Mesendoderm (in vitro differentiated cells): ENCODE data around the gene CDKN1C.

Experiments used
- DNase-seq: peaks from one replicate; pipeline ENCODE4 v3.0.0; 2013
- H2AK5ac ChIP-seq: 2 replicates; pipeline ENCODE4 v1.6.1; 2013; ENCODE audit warnings: low read length, inconsistent platforms
- H2BK120ac ChIP-seq: 2 replicates; pipeline ENCODE4 v1.6.1; 2013; ENCODE audit warnings: low read depth, mild to moderate bottlenecking, low read length, moderate library complexity, mixed read lengths
- H2BK15ac ChIP-seq: replicated peaks from 2 replicates; pipeline ENCODE4 v1.6.1; 2013; ENCODE audit warnings: low read depth, mild to moderate bottlenecking, moderate library complexity
- H2BK5ac ChIP-seq: 2 replicates; pipeline ENCODE4 v1.6.1; 2013; ENCODE audit warnings: low read length, inconsistent platforms
- H3K18ac ChIP-seq: 2 replicates; pipeline ENCODE4 v1.6.1; 2013; ENCODE audit warnings: mild to moderate bottlenecking, low read length, mixed read lengths
- H3K23ac ChIP-seq: one replicate; pipeline ENCODE4 v1.6.1; 2013; ENCODE audit warnings: low read length
- H3K27ac ChIP-seq: 2 replicates; pipeline ENCODE4 v1.5.1; 2013; ENCODE audit warnings: low read depth, mild to moderate bottlenecking, inconsistent platforms, low read length, moderate library complexity
- H3K27me3 ChIP-seq: 2 replicates; pipeline ENCODE4 v1.6.1; 2013; ENCODE audit warnings: low read length, control low read depth, mild to moderate bottlenecking, inconsistent platforms; ENCODE audit not compliant: insufficient read depth, poor library complexity
- H3K36me3 ChIP-seq: 2 replicates; pipeline ENCODE4 v1.6.1; 2013; ENCODE audit warnings: low read length, inconsistent platforms; ENCODE audit not compliant: control insufficient read depth, insufficient read depth
- H3K4ac ChIP-seq: one replicate; pipeline ENCODE4 v1.6.1; 2013; ENCODE audit warnings: low read depth, mild to moderate bottlenecking, low read length, moderate library complexity
- H3K4me1 ChIP-seq: 2 replicates; pipeline ENCODE4 v1.6.1; 2013; ENCODE audit warnings: low read depth, low read length, inconsistent platforms; ENCODE audit not compliant: control insufficient read depth
- H3K4me2 ChIP-seq: 2 replicates; pipeline ENCODE4 v1.6.1; 2013; ENCODE audit warnings: low read length
- H3K4me3 ChIP-seq: 2 replicates; pipeline ENCODE4 v1.5.1; 2013; ENCODE audit warnings: mild to moderate bottlenecking, low read length
- H3K56ac ChIP-seq: one replicate; pipeline ENCODE4 v1.6.1; 2013; ENCODE audit warnings: low read length
- H3K79me1 ChIP-seq: 2 replicates; pipeline ENCODE4 v1.6.1; 2013; ENCODE audit warnings: low read length, inconsistent platforms
- H3K79me2 ChIP-seq: 2 replicates; pipeline ENCODE4 v1.6.1; 2013; ENCODE audit warnings: mild to moderate bottlenecking, low read length; ENCODE audit not compliant: control insufficient read depth, insufficient read depth
- H3K9ac ChIP-seq: 2 replicates; pipeline ENCODE4 v1.6.1; 2013; ENCODE audit warnings: low read length, inconsistent platforms
- H4K5ac ChIP-seq: one replicate; pipeline ENCODE4 v1.6.1; 2013; ENCODE audit warnings: low read length
- H4K8ac ChIP-seq: one replicate; pipeline ENCODE4 v1.6.1; 2013; ENCODE audit warnings: low read depth, mild to moderate bottlenecking, control low read depth, low read length, moderate library complexity
- WGBS: extraction: QIAGEN DNeasy Blood & Tissue Kit; methylation state at CpG from one replicate; pipeline ENCODE4 v1.1.7; 2013; ENCODE audit warnings: low lambda C conversion rate, missing lambda C conversion rate; ENCODE audit not compliant: insufficient coverage; ENCODE audit errors: extremely low coverage; 5-methylcytosine and 5-hydroxymethylcytosine counted together

Gene CDKN1C

GRCh38 chr11:2920343-2920742, 34.8 kb upstream of the CDKN1C start:
- Histone ChIP-seq H2BK15ac (no peak overlapping the region), H3K79me2 (no peaks in the 10 kb centered on the region), H3K4me1 (no peaks in the 10 kb centered on the region), H2AK5ac (no peak overlapping the region), H3K56ac (no peak overlapping the region), H3K4me3 (no peak overlapping the region), H3K4me2 (no peak overlapping the region), H2BK5ac (no peak overlapping the region), H3K79me1 (no peaks in the 10 kb centered on the region), H3K23ac (no peak overlapping the region), H2BK120ac (no peak overlapping the region), H3K9ac (no peak overlapping the region), H3K18ac (no peak overlapping the region), H4K5ac (no peak overlapping the region), H3K27me3 (no peaks in the 10 kb centered on the region), H4K8ac (no peak overlapping the region), H3K36me3 (no peaks in the 10 kb centered on the region), H3K27ac (no peak overlapping the region), H3K4ac (no peak overlapping the region)
- WGBS = no CpG with 5 or more reads among the region's 12 CpGs
- DNase-seq = no peak

- DNase-seq = no peak
- Histone ChIP-seq H3K36me3 (no peaks in the 10 kb centered on the region), H3K23ac (no peak overlapping the region), H3K56ac (no peak overlapping the region), H3K9ac (no peak overlapping the region), H3K4me2 (no peak overlapping the region), H3K18ac (no peak overlapping the region), H2BK120ac (no peak overlapping the region), H3K4me3 (no peak overlapping the region), H4K5ac (no peak overlapping the region), H3K27ac (no peak overlapping the region), H2AK5ac (no peak overlapping the region), H3K27me3 (no peaks in the 10 kb centered on the region), H3K4ac (no peak overlapping the region), H4K8ac (no peak overlapping the region), H3K79me2 (no peaks in the 10 kb centered on the region), H3K4me1 (no peaks in the 10 kb centered on the region), H2BK15ac (no peak overlapping the region), H3K79me1 (no peaks in the 10 kb centered on the region), H2BK5ac (no peak overlapping the region)
- WGBS = no CpG with 5 or more reads among the region's 13 CpGs
Observed at GRCh38 chr11:2919837-2920236, 34.3 kb upstream of the CDKN1C start.

GRCh38 chr11:2919188-2919587, 33.6 kb upstream of the CDKN1C start:
- DNase-seq = no peak
- H3K23ac ChIP-seq = no peak overlapping the region
- no peaks in the 10 kb centered on the region for H3K79me2 ChIP-seq
- no peak overlapping the region for H4K8ac ChIP-seq
- H3K27ac ChIP-seq = no peak overlapping the region
- H3K4me2 ChIP-seq = no peak overlapping the region
- WGBS = no CpG with 5 or more reads among the region's 9 CpGs
- no peak overlapping the region for H3K18ac ChIP-seq
- no peak overlapping the region for H3K4me3 ChIP-seq
- H4K5ac ChIP-seq = no peak overlapping the region
- H3K27me3 ChIP-seq = no peaks in the 10 kb centered on the region
- no peak overlapping the region for H3K56ac ChIP-seq
- no peak overlapping the region for H2BK15ac ChIP-seq
- no peaks in the 10 kb centered on the region for H3K79me1 ChIP-seq
- H2AK5ac ChIP-seq = no peak overlapping the region
- H2BK120ac ChIP-seq = no peak overlapping the region
- H3K4me1 ChIP-seq = no peaks in the 10 kb centered on the region
- no peaks in the 10 kb centered on the region for H3K36me3 ChIP-seq
- no peak overlapping the region for H3K4ac ChIP-seq
- no peak overlapping the region for H2BK5ac ChIP-seq
- no peak overlapping the region for H3K9ac ChIP-seq

- Histone ChIP-seq H2BK120ac (no peak overlapping the region), H3K27me3 (no peaks in the 10 kb centered on the region), H2BK15ac (no peak overlapping the region), H4K5ac (no peak overlapping the region), H3K9ac (no peak overlapping the region), H3K27ac (no peak overlapping the region), H3K4me2 (no peak overlapping the region), H3K4ac (no peak overlapping the region), H4K8ac (no peak overlapping the region), H3K79me2 (no peaks in the 10 kb centered on the region), H3K4me3 (no peak overlapping the region), H3K79me1 (no peaks in the 10 kb centered on the region), H2AK5ac (no peak overlapping the region), H3K18ac (no peak overlapping the region), H3K56ac (no peak overlapping the region), H3K4me1 (no peaks in the 10 kb centered on the region), H3K36me3 (no peaks in the 10 kb centered on the region), H2BK5ac (no peak overlapping the region), H3K23ac (no peak overlapping the region)
- no peak for DNase-seq
- WGBS = no CpG with 5 or more reads among the region's 25 CpGs
Observed at GRCh38 chr11:2917842-2918490, 32.4 kb upstream of the CDKN1C start.

GRCh38 chr11:2916892-2917645, 31.5 kb upstream of the CDKN1C start:
- Histone ChIP-seq H3K4me3 (no peak overlapping the region), H2AK5ac (no peak overlapping the region), H3K27me3 (no peaks in the 10 kb centered on the region), H3K9ac (no peak overlapping the region), H3K4ac (no peak overlapping the region), H3K27ac (no peak overlapping the region), H4K8ac (no peak overlapping the region), H3K4me2 (no peak overlapping the region), H3K79me2 (no peaks in the 10 kb centered on the region), H3K36me3 (no peaks in the 10 kb centered on the region), H3K4me1 (no peaks in the 10 kb centered on the region), H3K56ac (no peak overlapping the region), H3K18ac (no peak overlapping the region), H3K23ac (no peak overlapping the region), H3K79me1 (no peaks in the 10 kb centered on the region), H2BK120ac (no peak overlapping the region), H2BK15ac (no peak overlapping the region), H2BK5ac (no peak overlapping the region), H4K5ac (no peak overlapping the region)
- DNase-seq = no peak
- no CpG with 5 or more reads among the region's 16 CpGs for WGBS
